Esophagus squamous epithelium (tissue), 5 donors: ENCODE measurements around the gene TMEM72. TPM values are rescaled to one million over a fixed set of nuclear protein-coding genes. Genes with fewer than 3 reads are reported as not detected.

Source experiments
- DNase-seq: peaks from one replicate; lab custom pipeline; 2025; lab: John Stamatoyannopoulos, UW
- H3K27ac ChIP-seq, 4 donors: fragments of 200-600 bp; sonication (generic); one replicate each; pipeline ENCODE4 v1.5.1; 2016 to 2019; ENCODE audit warnings: mild to moderate bottlenecking in 1 of 4
- H3K27me3 ChIP-seq, 4 donors: fragments of 200-600 bp; sonication (generic); 1 replicate in 3 of 4; 2 replicates in 1 of 4; pipeline versions ENCODE4 v1.5.1 to v1.6.0; 2017 to 2021; ENCODE audit warnings: antibody characterized with exemption in 1 of 4
- H3K36me3 ChIP-seq, 3 donors: fragments of 200-600 bp; sonication (generic); one replicate each; pipeline ENCODE4 v1.5.1; 2016 to 2019
- H3K4me1 ChIP-seq, 3 donors: fragments of 200-600 bp; sonication (generic); one replicate each; pipeline ENCODE4 v1.5.1; 2017 to 2019
- H3K4me3 ChIP-seq, 4 donors: fragments of 200-600 bp; sonication (generic); 1 replicate in 3 of 4; 2 replicates in 1 of 4; pipeline ENCODE4 v1.5.1; 2016 to 2019; ENCODE audit warnings: mild to moderate bottlenecking in 2 of 4, moderate library complexity in 1 of 4
- H3K9me3 ChIP-seq, 3 donors: fragments of 200-600 bp; sonication (generic); one replicate each; pipeline ENCODE4 v1.5.1; 2016 to 2019
- POLR2A ChIP-seq, 4 donors: fragments of 450-650 bp; IDR thresholded peaks; one replicate each; pipeline ENCODE4 v1.6.1; 2017; ENCODE audit warnings: antibody characterized with exemption in 4 of 4, mild to moderate bottlenecking in 4 of 4, moderate library complexity in 3 of 4
- WGBS, 2 donors: methylation state at CpG; one replicate each; pipeline ENCODE4 v1.1.5; 2018; 5-methylcytosine and 5-hydroxymethylcytosine counted together
- intact Hi-C: fragments of 100-400 bp; cut with DNase I; formaldehyde crosslinking; loops from one replicate; pipeline ENCODE4 v1.15.0; 2022
- total RNA-seq, 4 donors: library from RNA; depleted of rRNA; stranded (reverse); fragments of >200 nt; gene quantifications; one replicate each; pipeline ENCODE4 v1.1.0, GENCODE V29; 2016
- TF ChIP-seq, protein P1 (sequence below), 6 experiments: fragments of 450-650 bp in 4 of 6; fragments of 200-600 bp in 2 of 6; sonication (generic) in 2 of 6; IDR thresholded peaks; one replicate each; pipeline ENCODE4 v1.5.1; 2016 to 2019; ENCODE audit warnings: antibody characterized with exemption in 6 of 6, mild to moderate bottlenecking in 4 of 6, moderate library complexity in 4 of 6
- donor health status: DM: yes; HTN: yes; CAD: no.

The TMEM72 gene
- total RNA-seq, 4 donors from 2014 or later: not detected

DNA sequence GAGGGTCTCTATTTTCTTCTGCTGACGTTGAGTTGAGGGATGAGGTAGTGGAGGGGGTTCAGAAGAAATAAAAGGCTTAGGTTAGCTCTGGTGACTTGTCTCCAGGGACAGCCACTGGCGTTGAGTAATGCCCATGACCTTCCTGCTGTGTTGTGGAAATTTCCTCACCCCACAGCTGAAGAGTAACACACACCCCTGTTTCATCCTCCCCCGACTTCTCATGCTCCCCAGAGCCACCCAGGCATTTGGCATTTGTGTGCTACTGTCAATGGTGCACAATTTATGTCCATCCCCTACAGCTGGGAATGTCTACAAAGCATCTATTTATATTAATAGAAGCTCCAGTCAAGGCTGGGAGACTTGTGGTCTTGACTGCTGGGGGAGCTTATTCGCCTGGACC is 4.7 kb upstream of the TMEM72 start:
- TF ChIP-seq POLR2A (IDR thresholded peaks at IDR 0.05): no peak
- TF ChIP-seq, protein P1, sequence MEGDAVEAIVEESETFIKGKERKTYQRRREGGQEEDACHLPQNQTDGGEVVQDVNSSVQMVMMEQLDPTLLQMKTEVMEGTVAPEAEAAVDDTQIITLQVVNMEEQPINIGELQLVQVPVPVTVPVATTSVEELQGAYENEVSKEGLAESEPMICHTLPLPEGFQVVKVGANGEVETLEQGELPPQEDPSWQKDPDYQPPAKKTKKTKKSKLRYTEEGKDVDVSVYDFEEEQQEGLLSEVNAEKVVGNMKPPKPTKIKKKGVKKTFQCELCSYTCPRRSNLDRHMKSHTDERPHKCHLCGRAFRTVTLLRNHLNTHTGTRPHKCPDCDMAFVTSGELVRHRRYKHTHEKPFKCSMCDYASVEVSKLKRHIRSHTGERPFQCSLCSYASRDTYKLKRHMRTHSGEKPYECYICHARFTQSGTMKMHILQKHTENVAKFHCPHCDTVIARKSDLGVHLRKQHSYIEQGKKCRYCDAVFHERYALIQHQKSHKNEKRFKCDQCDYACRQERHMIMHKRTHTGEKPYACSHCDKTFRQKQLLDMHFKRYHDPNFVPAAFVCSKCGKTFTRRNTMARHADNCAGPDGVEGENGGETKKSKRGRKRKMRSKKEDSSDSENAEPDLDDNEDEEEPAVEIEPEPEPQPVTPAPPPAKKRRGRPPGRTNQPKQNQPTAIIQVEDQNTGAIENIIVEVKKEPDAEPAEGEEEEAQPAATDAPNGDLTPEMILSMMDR (IDR thresholded peaks at IDR 0.05): no peak
- DNase-seq: no peak
- no peaks in the 10 kb centered on the region for H3K9me3 ChIP-seq
- 46 to 59% methylated on average over 3 to 4 of the region's 4 CpGs for WGBS, 2 donors
- peaks cover 0 to 7% (median 0%) of the 10 kb centered on the region in 4 donors for H3K27me3 ChIP-seq
- H3K27ac ChIP-seq: no peak overlapping the region
- peaks cover 0 to 10% (median 0%) of the 10 kb centered on the region in 3 donors for H3K4me1 ChIP-seq
- intact Hi-C loops: no loop called here
- no peaks in the 10 kb centered on the region for H3K36me3 ChIP-seq
- no peak overlapping the region for H3K4me3 ChIP-seq

GRCh38 chr10:44907556-44907955 is 3.6 kb upstream of the TMEM72 start:
- no peak for TF ChIP-seq POLR2A (IDR thresholded peaks at IDR 0.05)
- TF ChIP-seq, protein P1 (IDR thresholded peaks at IDR 0.05): no peak
- no peak for DNase-seq
- Histone ChIP-seq H3K4me1 (peaks cover 0 to 11% (median 0%) of the 10 kb centered on the region in 3 donors), H3K27me3 (peaks cover 0 to 7% (median 0%) of the 10 kb centered on the region in 4 donors), H3K4me3 (no peak overlapping the region), H3K9me3 (no peaks in the 10 kb centered on the region), H3K36me3 (no peaks in the 10 kb centered on the region), H3K27ac (no peak overlapping the region)
- WGBS, 2 donors: 80 to 88% methylated on average over 5 to 6 of the region's 7 CpGs
- intact Hi-C loops: no loop called here

GRCh38 chr10:44908066-44908749 is 2.9 kb upstream of the TMEM72 start:
- H3K27me3 ChIP-seq: peaks cover 0 to 7% (median 0%) of the 10 kb centered on the region in 4 donors
- TF ChIP-seq POLR2A (IDR thresholded peaks at IDR 0.05): no peak
- TF ChIP-seq, protein P1 (IDR thresholded peaks at IDR 0.05): no peak
- H3K27ac ChIP-seq: no peak overlapping the region
- H3K36me3 ChIP-seq: no peaks in the 10 kb centered on the region
- H3K4me3 ChIP-seq: no peak overlapping the region
- intact Hi-C loops: no loop called here
- H3K9me3 ChIP-seq: no peaks in the 10 kb centered on the region
- no peak for DNase-seq
- 74 to 75% methylated on average over 10 of the region's 10 CpGs for WGBS, 2 donors
- H3K4me1 ChIP-seq: peaks cover 0 to 11% (median 0%) of the 10 kb centered on the region in 3 donors

DNA sequence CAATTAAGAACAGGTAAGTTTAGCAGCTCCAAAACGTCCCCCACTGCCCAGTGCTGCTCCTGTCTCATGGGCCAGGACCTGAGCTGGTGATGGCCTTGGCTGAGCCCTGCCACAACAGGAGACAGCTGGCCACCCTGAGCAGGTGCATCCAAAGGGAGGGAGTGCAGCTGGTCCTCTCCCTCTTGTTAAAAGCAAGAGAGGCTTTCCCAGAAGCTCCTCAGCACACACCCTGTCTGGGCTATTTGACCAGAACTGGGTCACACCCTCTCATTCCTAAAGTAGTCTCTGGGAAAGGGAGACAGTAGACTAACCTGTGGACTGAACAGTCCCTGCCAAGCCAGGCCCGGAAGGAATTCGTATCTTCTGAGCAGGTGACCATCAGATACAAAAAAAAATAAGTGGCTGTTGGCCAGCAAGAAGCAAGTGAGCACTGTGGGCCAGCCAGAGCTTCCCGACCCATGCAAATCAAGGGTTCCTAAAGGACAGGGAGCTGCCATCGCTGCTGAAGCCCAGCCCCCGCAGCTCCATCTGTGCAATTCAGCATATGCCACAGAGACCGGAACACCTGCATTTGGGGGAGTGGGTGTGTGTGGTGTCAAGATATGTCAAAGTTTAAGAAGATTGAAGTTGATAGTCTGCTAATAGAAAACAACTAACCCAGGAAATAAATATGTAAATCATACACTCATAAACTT is 2.1 kb upstream of the TMEM72 start:
- no peak overlapping the region for H3K27ac ChIP-seq
- H3K27me3 ChIP-seq: peaks cover 0 to 7% (median 0%) of the 10 kb centered on the region in 4 donors
- intact Hi-C loops: no loop called here
- no peaks in the 10 kb centered on the region for H3K9me3 ChIP-seq
- H3K4me1 ChIP-seq: peaks cover 0 to 11% (median 0%) of the 10 kb centered on the region in 3 donors
- no peak for DNase-seq
- 86 to 92% methylated on average over 6 of the region's 7 CpGs for WGBS, 2 donors
- no peak overlapping the region for H3K4me3 ChIP-seq
- no peaks in the 10 kb centered on the region for H3K36me3 ChIP-seq
- TF ChIP-seq POLR2A (IDR thresholded peaks at IDR 0.05): no peak
- TF ChIP-seq, protein P1 (IDR thresholded peaks at IDR 0.05): no peak

- WGBS, 2 donors: 67 to 86% methylated on average over 1 of the region's 1 CpG
- TF ChIP-seq, protein P1 (IDR thresholded peaks at IDR 0.05): no peak
- TF ChIP-seq POLR2A (IDR thresholded peaks at IDR 0.05): no peak
- H3K27me3 ChIP-seq: peaks cover 0 to 7% (median 0%) of the 10 kb centered on the region in 4 donors
- intact Hi-C loops: no loop called here
- H3K9me3 ChIP-seq: no peaks in the 10 kb centered on the region
- no peaks in the 10 kb centered on the region for H3K36me3 ChIP-seq
- H3K4me1 ChIP-seq: peaks cover 0 to 11% (median 0%) of the 10 kb centered on the region in 3 donors
- H3K27ac ChIP-seq: no peak overlapping the region
- DNase-seq: no peak
- no peak overlapping the region for H3K4me3 ChIP-seq
Measured at GRCh38 chr10:44909910-44910309, 1.2 kb upstream of the TMEM72 start.
